GM19455 (cell line): ENCODE results near the gene DHX38.

Experiments used
- ATAC-seq: cut with Tn5 transposase; IDR thresholded peaks from one replicate; pipeline ENCODE4 v1.9.1; 2021; ENCODE audit not compliant: unreplicated experiment

The DHX38 gene

GRCh38 chr16:72083778-72084404 lies 9.8 kb upstream of the DHX38 start:
- no peak for ATAC-seq

GRCh38 chr16:72084445-72084844 lies 9.2 kb upstream of the DHX38 start:
- no peak for ATAC-seq

- ATAC-seq: no peak
These were observed 8.6 kb upstream of the DHX38 start for GRCh38 chr16:72085002-72085401.

GRCh38 chr16:72091217-72091616 lies 2.4 kb upstream of the DHX38 start:
- no peak for ATAC-seq

- ATAC-seq: no peak
These were observed 707 bp upstream of the DHX38 start for GRCh38 chr16:72092832-72093447.

- no peak for ATAC-seq
These were observed 591 bp downstream of the DHX38 start for GRCh38 chr16:72094266-72094610.

- ATAC-seq: no peak
These were observed 5.3 kb downstream of the DHX38 start for GRCh38 chr16:72098936-72099335.

- ATAC-seq: peak; percentile 74
These were observed 5.8 kb downstream of the DHX38 start for GRCh38 chr16:72099377-72099818.

- no peak for ATAC-seq
These were observed 7.5 kb downstream of the DHX38 start for GRCh38 chr16:72101195-72101594.

- ATAC-seq: no peak
These were observed 11.3 kb downstream of the DHX38 start for GRCh38 chr16:72104905-72105304.

GRCh38 chr16:72105978-72106377 lies 12.3 kb downstream of the DHX38 start:
- ATAC-seq: no peak

- no peak for ATAC-seq
These were observed 13.7 kb downstream of the DHX38 start for GRCh38 chr16:72107371-72107770.

- ATAC-seq: no peak
These were observed 14.9 kb downstream of the DHX38 start for GRCh38 chr16:72108353-72109102.

- no peak for ATAC-seq
These were observed 15.7 kb downstream of the DHX38 start for GRCh38 chr16:72109300-72109699.

GRCh38 chr16:72109966-72110530 lies 16.4 kb downstream of the DHX38 start:
- no peak for ATAC-seq

- no peak for ATAC-seq
These were observed 17.3 kb downstream of the DHX38 start for GRCh38 chr16:72110662-72111615.

GRCh38 chr16:72111657-72112451 lies 18.2 kb downstream of the DHX38 start:
- no peak for ATAC-seq

GRCh38 chr16:72112452-72112792 lies 18.8 kb downstream of the DHX38 start:
- no peak for ATAC-seq

GRCh38 chr16:72112906-72113615 lies 19.4 kb downstream of the DHX38 start:
- no peak for ATAC-seq

GRCh38 chr16:72113616-72113945 lies 19.9 kb downstream of the DHX38 start:
- ATAC-seq: no peak
